Measurements from ENCODE around the gene FETUB. TPM values are rescaled to one million over a fixed set of nuclear protein-coding genes. Genes with fewer than 3 reads are reported as not detected.

The FETUB gene
- total RNA-seq, 1 experiment from 2014 or later = not detected

DNA sequence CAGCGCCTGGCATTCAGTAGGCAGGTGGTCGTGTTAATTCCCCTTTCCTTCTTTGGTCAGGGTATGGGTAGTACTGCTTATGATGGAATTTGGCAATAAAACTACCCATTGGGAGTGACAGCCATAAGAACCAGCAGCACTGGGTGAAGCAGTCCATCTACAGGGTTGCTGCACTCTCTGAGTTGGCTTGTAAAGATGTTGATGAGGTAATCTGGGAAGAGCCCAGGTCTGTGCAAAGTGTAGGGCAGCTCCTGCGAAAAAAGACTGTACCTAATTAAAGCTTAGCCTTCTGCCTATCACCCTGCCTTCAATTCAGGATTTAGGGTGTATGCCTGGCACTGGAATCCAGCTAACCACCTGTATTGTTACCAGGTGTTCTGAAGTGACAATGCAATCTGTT lies 4.7 kb upstream of the FETUB start:
- intact Hi-C loops (cut with micrococcal nuclease) = no loop called here
- no peak overlapping the region for H3K27ac ChIP-seq (ENCODE audit: low read length)
- H3K9me3 ChIP-seq (ENCODE audit: low read length) = no peaks in the 10 kb centered on the region
- no peaks in the 10 kb centered on the region for H3K4me1 ChIP-seq (ENCODE audit: insufficient read depth, low read length)
- TF ChIP-seq EZH2phosphoT487 (IDR thresholded peaks at IDR 0.05; ENCODE audit: borderline replicate concordance, low read length) (no peak), EZH2 (IDR thresholded peaks at IDR 0.05; ENCODE audit: low read length, unreplicated experiment) (no peak)
- TF ChIP-seq, protein P1, sequence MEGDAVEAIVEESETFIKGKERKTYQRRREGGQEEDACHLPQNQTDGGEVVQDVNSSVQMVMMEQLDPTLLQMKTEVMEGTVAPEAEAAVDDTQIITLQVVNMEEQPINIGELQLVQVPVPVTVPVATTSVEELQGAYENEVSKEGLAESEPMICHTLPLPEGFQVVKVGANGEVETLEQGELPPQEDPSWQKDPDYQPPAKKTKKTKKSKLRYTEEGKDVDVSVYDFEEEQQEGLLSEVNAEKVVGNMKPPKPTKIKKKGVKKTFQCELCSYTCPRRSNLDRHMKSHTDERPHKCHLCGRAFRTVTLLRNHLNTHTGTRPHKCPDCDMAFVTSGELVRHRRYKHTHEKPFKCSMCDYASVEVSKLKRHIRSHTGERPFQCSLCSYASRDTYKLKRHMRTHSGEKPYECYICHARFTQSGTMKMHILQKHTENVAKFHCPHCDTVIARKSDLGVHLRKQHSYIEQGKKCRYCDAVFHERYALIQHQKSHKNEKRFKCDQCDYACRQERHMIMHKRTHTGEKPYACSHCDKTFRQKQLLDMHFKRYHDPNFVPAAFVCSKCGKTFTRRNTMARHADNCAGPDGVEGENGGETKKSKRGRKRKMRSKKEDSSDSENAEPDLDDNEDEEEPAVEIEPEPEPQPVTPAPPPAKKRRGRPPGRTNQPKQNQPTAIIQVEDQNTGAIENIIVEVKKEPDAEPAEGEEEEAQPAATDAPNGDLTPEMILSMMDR (conservative IDR thresholded peaks at IDR 0.05; ENCODE audit: low read depth, low read length) = no peak
- no peak overlapping the region for H2AFZ ChIP-seq (ENCODE audit: low read length)
- POLR2A ChIA-PET (ENCODE audit: unreplicated experiment) = no interaction called here
- CTCF ChIA-PET = no interaction called here
- no TSS peak for BruUV-seq (replicated peaks)
- no peaks in the 10 kb centered on the region for H3K27me3 ChIP-seq (ENCODE audit: low read length)
- H3K79me2 ChIP-seq (ENCODE audit: low read length) = no peaks in the 10 kb centered on the region
- no peaks in the 10 kb centered on the region for H3K36me3 ChIP-seq (ENCODE audit: low read depth, low read length)
- no peaks in the 10 kb centered on the region for H3F3A ChIP-seq (ENCODE audit: low read length, unreplicated experiment)
- H4K20me1 ChIP-seq (ENCODE audit: low read length) = no peaks in the 10 kb centered on the region
- ATAC-seq (peak; percentile 64), DNase-seq (no peak)
- no peaks in the 10 kb centered on the region for H3K9me2 ChIP-seq (replicated peaks; ENCODE audit: low read length)
- H3K4me3 ChIP-seq (ENCODE audit: low read length) = no peak overlapping the region
- no peak overlapping the region for H3K4me2 ChIP-seq (ENCODE audit: low read length)
- H3K9ac ChIP-seq (ENCODE audit: low read length) = no peak overlapping the region

DNA sequence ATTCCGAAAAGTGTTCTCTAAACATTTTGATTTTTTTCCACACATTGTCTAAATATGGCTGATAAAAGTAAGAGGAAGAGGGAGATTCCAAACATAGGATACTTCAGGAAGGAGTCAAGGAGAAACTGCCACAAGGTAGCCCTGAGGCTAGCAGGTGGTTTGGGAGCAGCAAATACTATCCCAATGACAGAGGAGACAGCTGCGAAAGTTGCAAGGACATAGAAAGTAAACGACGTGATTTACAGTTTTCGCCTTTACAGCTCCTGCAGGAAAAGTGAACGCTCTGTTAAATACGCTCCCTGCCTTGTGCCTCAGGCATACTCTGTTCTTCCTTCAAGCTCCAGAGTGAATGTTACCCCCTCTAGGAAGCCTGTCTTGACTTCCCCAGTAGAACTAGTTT lies 3.7 kb upstream of the FETUB start:
- DNase-seq (no peak), ATAC-seq (no peak)
- Histone ChIP-seq H3K36me3 (ENCODE audit: low read depth, low read length) (no peaks in the 10 kb centered on the region), H3F3A (ENCODE audit: low read length, unreplicated experiment) (no peaks in the 10 kb centered on the region), H3K4me3 (ENCODE audit: low read length) (no peak overlapping the region), H3K4me1 (ENCODE audit: insufficient read depth, low read length) (no peaks in the 10 kb centered on the region), H3K4me2 (ENCODE audit: low read length) (no peak overlapping the region), H3K27me3 (ENCODE audit: low read length) (no peaks in the 10 kb centered on the region), H4K20me1 (ENCODE audit: low read length) (no peaks in the 10 kb centered on the region), H3K9me2 (replicated peaks; ENCODE audit: low read length) (no peaks in the 10 kb centered on the region), H3K9ac (ENCODE audit: low read length) (no peak overlapping the region), H3K27ac (ENCODE audit: low read length) (no peak overlapping the region), H3K79me2 (ENCODE audit: low read length) (no peaks in the 10 kb centered on the region), H3K9me3 (ENCODE audit: low read length) (no peaks in the 10 kb centered on the region), H2AFZ (ENCODE audit: low read length) (no peak overlapping the region)
- ChIA-PET CTCF (no interaction called here), POLR2A (ENCODE audit: unreplicated experiment) (no interaction called here)
- TF ChIP-seq EZH2phosphoT487 (IDR thresholded peaks at IDR 0.05; ENCODE audit: borderline replicate concordance, low read length) (no peak), EZH2 (IDR thresholded peaks at IDR 0.05; ENCODE audit: low read length, unreplicated experiment) (no peak)
- TF ChIP-seq, protein P1 (conservative IDR thresholded peaks at IDR 0.05; ENCODE audit: low read depth, low read length) = no peak
- intact Hi-C loops (cut with micrococcal nuclease) = no loop called here
- BruUV-seq (replicated peaks) = no TSS peak

DNA sequence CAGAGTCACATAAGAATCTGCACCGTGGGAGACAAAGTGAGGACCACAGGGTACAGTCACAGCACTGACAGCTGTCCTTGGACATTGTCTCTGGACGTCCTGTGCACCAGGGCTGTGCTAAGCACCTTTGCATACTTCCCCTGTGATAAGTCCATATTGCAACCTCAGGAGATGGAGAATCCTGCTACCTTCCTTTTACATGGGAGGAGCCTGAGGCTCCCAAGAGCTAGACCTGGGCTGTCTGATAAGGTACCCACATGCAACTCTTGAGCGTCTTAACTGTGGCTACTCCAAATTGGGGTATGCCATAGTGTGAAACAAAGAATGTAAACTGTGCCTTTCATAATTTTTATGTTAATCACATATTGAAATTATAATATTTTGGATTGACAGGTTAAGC lies 2.5 kb upstream of the FETUB start:
- no peaks in the 10 kb centered on the region for H3K36me3 ChIP-seq (ENCODE audit: low read depth, low read length)
- no TSS peak for BruUV-seq (replicated peaks)
- DNase-seq = no peak
- POLR2A ChIA-PET (ENCODE audit: unreplicated experiment) = no interaction called here
- CTCF ChIA-PET = no interaction called here
- ATAC-seq = no peak
- no peaks in the 10 kb centered on the region for H3K9me2 ChIP-seq (replicated peaks; ENCODE audit: low read length)
- H3K4me1 ChIP-seq (ENCODE audit: insufficient read depth, low read length) = no peaks in the 10 kb centered on the region
- H3K79me2 ChIP-seq (ENCODE audit: low read length) = no peaks in the 10 kb centered on the region
- no peaks in the 10 kb centered on the region for H3K27me3 ChIP-seq (ENCODE audit: low read length)
- no peak overlapping the region for H3K4me2 ChIP-seq (ENCODE audit: low read length)
- no peak overlapping the region for H3K4me3 ChIP-seq (ENCODE audit: low read length)
- TF ChIP-seq EZH2 (IDR thresholded peaks at IDR 0.05; ENCODE audit: low read length, unreplicated experiment) (no peak), EZH2phosphoT487 (IDR thresholded peaks at IDR 0.05; ENCODE audit: borderline replicate concordance, low read length) (no peak)
- TF ChIP-seq, protein P1 (conservative IDR thresholded peaks at IDR 0.05; ENCODE audit: low read depth, low read length) = no peak
- H3K9me3 ChIP-seq (ENCODE audit: low read length) = no peaks in the 10 kb centered on the region
- no peak overlapping the region for H3K9ac ChIP-seq (ENCODE audit: low read length)
- no peaks in the 10 kb centered on the region for H3F3A ChIP-seq (ENCODE audit: low read length, unreplicated experiment)
- no peaks in the 10 kb centered on the region for H4K20me1 ChIP-seq (ENCODE audit: low read length)
- intact Hi-C loops (cut with micrococcal nuclease) = no loop called here
- H3K27ac ChIP-seq (ENCODE audit: low read length) = no peak overlapping the region
- H2AFZ ChIP-seq (ENCODE audit: low read length) = no peak overlapping the region

All from PC-3 (cell line).